HepG2 (cell line): Measurements from ENCODE around the gene EXOC6B.

Experiments
- IRF1 ChIP-seq: sonication (generic); formaldehyde crosslinking; IDR thresholded peaks from 2 replicates; pipeline ENCODE4 v1.4.0; 2020; ENCODE audit warnings: low read depth, mild to moderate bottlenecking, missing genetic modification reagents
- MYC ChIP-seq: sonication (generic); formaldehyde crosslinking; IDR thresholded peaks from 2 replicates; pipeline ENCODE4 v1.9.0; 2021; ENCODE audit warnings: missing genetic modification reagents, borderline replicate concordance
- PRDM15 ChIP-seq: sonication (generic); formaldehyde crosslinking; IDR thresholded peaks from 2 replicates; pipeline ENCODE4 v1.4.0; 2020; ENCODE audit warnings: missing genetic modification reagents
- RBM22 ChIP-seq: fragments of 200-400 bp; formaldehyde crosslinking; optimal IDR thresholded peaks from 2 replicates; pipeline ENCODE3; 2017; ENCODE audit warnings: mild to moderate bottlenecking, low read length, moderate library complexity
- TARDBP ChIP-seq: sonication (generic); formaldehyde crosslinking; IDR thresholded peaks from 2 replicates; pipeline ENCODE4 v1.8.0; 2022; ENCODE audit warnings: mild to moderate bottlenecking, missing genetic modification reagents
- TMF1 ChIP-seq: sonication (generic); formaldehyde crosslinking; IDR thresholded peaks from 2 replicates; pipeline ENCODE4 v1.8.1; 2022; ENCODE audit warnings: low read depth, missing genetic modification reagents
- YY1 ChIP-seq: IDR thresholded peaks from 2 replicates; pipeline ENCODE4 v1.6.1; 2011; ENCODE audit warnings: low read length, low read depth, moderate library complexity, mild to moderate bottlenecking; ENCODE audit not compliant: insufficient read depth, insufficient replicate concordance
- ZNF747 ChIP-seq: sonication (generic); formaldehyde crosslinking; IDR thresholded peaks from 2 replicates; pipeline ENCODE4 v1.8.1; 2023; ENCODE audit warnings: missing genetic modification reagents, mild to moderate bottlenecking, borderline replicate concordance
- ZSCAN30 ChIP-seq: sonication (generic); formaldehyde crosslinking; IDR thresholded peaks from 2 replicates; pipeline ENCODE4 v1.5.0; 2020; ENCODE audit warnings: mild to moderate bottlenecking, missing genetic modification reagents

- TF ChIP-seq TMF1 (CRISPR knock-in tag) (0 out of 2 replicates have a peak, but pooled peaks have one; percentile 39), RBM22 (no peak), MYC (CRISPR knock-in tag) (no peak), YY1 (no peak), ZSCAN30 (CRISPR knock-in tag) (no peak), PRDM15 (CRISPR knock-in tag) (no peak), TARDBP (CRISPR knock-in tag) (peak; percentile 94), ZNF747 (no peak), IRF1 (CRISPR knock-in tag) (no peak)
Observed at GRCh38 chr2:72694715-72695496, 130.9 kb downstream of the EXOC6B start.
